Stimulated activated CD4-positive, alpha-beta T cell treated with anti-CD3 and anti-CD28 coated beads, Interleukin-2, amount 100 ng/mL, for 4 hours (primary cell): ENCODE data around the gene RBFOX2.
"Not testable (repeated sequence)": the region's sequence is repeated elsewhere in the genome, so short reads cannot be mapped to it uniquely, and the experiment has no call there.

Experiments
- DNase-seq: peaks from one replicate; pipeline ENCODE4 v3.0.0-alpha.2; 2020; ENCODE audit warnings: low read depth

Gene RBFOX2

GRCh38 chr22:35824256-35824655, 204.4 kb downstream of the RBFOX2 start:
- no peak for DNase-seq

- DNase-seq = no peak
These were observed 207.0 kb downstream of the RBFOX2 start for GRCh38 chr22:35821654-35822053.

- no peak for DNase-seq
These were observed 209.2 kb downstream of the RBFOX2 start for GRCh38 chr22:35819421-35819820.

DNA sequence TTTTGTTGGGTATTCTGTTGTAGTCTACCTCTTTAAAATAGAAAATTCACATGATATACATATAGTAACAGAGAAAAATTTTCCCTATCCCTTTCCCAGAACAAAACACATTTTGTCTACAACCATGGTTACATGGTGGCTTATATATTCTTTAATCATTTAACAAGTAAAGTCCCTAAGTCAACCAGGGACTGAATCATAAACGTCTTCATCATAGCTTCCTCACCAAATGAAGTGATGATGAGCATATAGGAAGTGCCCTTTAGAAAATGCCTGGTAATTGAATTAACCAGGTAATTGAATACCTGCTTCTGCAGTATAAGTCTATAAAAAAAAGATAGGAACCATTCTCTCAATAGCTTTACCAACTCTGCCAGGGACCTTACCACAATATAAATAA, 209.7 kb downstream of the RBFOX2 start:
- DNase-seq = no peak

GRCh38 chr22:35812600-35812999, 216.0 kb downstream of the RBFOX2 start:
- DNase-seq = no peak

DNA sequence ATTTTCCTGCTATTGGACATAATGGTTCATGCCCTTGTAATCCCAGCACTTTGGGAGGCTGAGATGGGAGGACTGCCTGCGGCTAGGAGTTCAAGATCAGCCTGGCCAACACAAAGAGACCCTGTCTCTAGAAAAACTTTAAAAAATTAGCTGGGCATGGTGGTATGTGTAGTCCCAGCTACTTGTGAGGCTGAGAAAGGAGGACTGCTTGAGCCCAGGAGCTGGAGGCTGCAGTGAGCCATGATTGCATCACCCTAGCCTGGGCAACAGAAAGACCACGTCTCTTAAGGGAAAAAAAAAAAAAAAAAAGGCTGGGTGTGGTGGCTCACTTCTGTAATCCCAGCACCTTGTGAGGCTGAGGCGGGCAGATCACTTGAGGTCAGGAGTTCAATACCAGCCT, 217.0 kb downstream of the RBFOX2 start:
- no peak for DNase-seq

GRCh38 chr22:35809816-35810215, 218.8 kb downstream of the RBFOX2 start:
- DNase-seq = no peak

- DNase-seq = no peak
These were observed 220.2 kb downstream of the RBFOX2 start for GRCh38 chr22:35808377-35808776.

- not testable (repeated sequence) for DNase-seq
These were observed 222.0 kb downstream of the RBFOX2 start for GRCh38 chr22:35806668-35807067.

DNA sequence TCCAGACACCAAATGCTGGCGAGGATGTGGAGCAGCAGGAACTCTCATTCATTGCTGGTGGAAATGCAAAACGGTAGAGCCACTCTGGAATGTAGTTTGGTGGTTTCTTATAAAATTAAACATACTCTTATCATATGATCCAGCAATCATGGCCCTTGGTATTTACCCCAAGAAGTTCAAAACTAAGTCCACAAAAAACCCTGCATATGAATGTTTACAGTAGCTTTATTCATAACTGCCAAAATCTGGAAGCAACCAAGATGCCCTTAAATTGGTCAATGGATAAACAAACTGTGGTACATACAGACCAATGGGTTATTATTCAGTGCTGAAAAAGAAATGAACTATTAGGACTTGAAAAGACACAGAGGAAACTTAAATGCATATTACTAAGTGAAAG, 223.2 kb downstream of the RBFOX2 start:
- DNase-seq = no peak

DNA sequence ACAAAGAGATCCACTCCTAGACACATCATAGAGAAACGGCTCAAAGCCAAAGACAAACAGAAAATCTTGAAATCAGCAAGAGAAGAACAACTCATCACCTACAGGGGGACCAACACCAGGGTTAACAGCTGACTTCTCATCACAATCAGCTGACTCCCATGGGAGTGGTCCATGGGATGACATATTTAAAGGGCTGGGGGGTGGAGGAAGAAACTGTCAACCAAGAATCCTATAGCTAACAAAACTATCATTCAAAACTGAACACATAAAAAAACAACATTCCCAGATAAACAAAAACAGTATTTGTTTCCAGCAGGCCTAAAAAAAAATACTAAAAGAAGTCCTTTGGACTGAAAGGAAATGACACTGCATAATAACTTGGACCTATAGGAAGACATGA, 224.2 kb downstream of the RBFOX2 start:
- DNase-seq = no peak

- no peak for DNase-seq
These were observed 225.7 kb downstream of the RBFOX2 start for GRCh38 chr22:35802885-35803284.

GRCh38 chr22:35801301-35801700, 227.3 kb downstream of the RBFOX2 start:
- not testable (repeated sequence) for DNase-seq

DNA sequence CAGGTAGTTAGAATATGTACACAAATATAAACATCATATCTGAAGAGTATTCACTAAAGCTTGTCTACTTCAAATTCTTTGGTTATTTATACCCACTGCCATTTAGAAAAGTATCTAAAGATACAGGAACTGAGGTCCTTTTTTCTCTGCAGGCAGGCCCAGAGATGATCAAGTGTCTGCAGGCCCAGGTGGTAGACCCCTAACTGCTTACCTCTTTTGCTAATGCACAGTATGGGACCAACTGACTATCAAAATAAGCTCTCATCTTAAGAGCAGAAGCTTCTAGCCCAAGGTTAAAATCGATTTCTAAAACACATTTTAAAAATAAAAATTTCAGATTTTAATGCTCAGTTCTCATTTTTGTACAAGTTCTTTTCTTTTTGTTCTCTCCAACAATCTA, 229.5 kb downstream of the RBFOX2 start:
- DNase-seq = no peak

GRCh38 chr22:35797411-35797810, 231.2 kb downstream of the RBFOX2 start:
- no peak for DNase-seq

GRCh38 chr22:35795476-35795875, 233.1 kb downstream of the RBFOX2 start:
- no peak for DNase-seq

DNA sequence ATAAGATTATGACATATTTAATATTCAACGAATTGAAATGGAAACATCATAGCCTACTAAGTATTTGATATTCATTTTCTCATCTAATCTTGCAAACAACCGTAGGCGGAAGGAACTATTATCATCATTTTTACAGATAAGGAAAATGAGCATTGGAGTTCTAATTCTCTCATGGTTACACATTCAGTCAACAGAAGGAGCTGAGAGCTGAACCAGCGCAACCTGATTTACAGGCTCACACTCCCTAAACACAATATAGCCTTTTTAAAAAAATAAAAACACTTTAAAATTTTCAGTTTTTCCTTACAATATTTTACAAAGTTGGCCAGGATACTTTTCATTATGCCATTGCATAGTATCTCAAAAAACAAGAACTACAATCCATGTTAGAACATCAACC, 236.1 kb downstream of the RBFOX2 start:
- no peak for DNase-seq

- DNase-seq = not testable (repeated sequence)
These were observed 236.8 kb downstream of the RBFOX2 start for GRCh38 chr22:35791788-35792187.

GRCh38 chr22:35785181-35785923, 243.3 kb downstream of the RBFOX2 start:
- no peak for DNase-seq

DNA sequence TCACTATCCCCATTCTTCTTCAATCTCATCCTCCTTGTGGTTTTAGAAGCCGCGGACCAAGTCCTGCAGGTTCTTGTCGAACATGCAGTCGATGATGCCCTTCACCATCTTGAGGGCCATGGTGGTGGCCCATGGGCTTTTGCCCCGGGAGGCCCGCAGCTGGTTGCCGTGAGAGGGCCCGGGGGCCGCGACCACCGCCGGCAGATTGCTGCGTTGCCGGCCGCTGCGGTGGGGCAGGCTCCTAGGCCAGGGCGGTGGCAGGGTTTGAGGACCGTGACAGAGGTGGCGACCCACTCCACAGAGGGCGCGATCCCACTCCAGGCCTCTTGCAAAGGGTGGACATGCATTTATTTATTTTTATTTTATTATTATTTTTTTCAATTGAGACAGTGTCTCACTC, 244.0 kb downstream of the RBFOX2 start:
- DNase-seq = no peak

GRCh38 chr22:35783943-35784614, 244.5 kb downstream of the RBFOX2 start:
- no peak for DNase-seq

DNA sequence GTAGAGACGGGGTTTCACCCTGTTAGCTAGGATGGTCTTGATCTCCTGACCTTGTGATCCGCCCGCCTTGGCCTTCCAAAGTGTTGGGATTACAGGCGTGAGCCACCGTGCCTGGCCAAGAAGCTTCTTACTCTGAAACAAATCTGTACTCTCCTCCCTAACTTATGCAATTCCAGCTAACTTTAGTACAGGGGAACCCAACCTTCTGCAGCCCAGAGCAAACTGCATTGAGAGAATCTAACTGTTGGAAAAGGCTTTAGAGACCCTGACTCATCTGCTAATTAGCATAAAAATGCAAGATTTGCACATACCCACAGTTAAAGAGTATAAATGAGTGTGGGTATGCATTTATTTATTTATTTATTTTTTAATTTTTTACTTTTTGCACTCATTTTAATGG, 246.1 kb downstream of the RBFOX2 start:
- no peak for DNase-seq

DNA sequence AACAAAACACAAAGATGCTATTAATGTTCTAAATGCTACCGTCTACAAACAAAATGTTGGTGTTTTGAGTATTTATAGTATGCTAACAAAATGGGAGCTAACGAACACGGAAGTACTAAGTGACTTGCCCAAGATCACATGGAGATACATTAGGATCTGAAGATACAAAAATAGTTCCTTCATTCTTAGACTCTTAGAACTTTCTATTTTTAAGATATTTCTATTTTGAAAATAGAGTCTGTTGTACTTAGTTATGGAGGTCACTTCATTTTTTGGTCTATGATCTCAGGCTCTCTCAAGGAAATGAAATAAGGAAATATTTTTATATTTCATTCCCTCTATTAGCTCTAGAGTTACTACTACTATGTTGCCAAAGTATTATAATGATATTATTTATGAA, 246.7 kb downstream of the RBFOX2 start:
- DNase-seq = no peak
